ENCODE data around the gene DHRSX. TPM values are rescaled to one million over a fixed set of nuclear protein-coding genes. Genes with fewer than 3 reads are reported as not detected.
"Not testable (repeated sequence)": the region's sequence is repeated elsewhere in the genome, so short reads cannot be mapped to it uniquely, and the experiment has no call there.

Gene DHRSX
- total RNA-seq, 1 donor from 2014 or later, result 37.1 TPM

DNA sequence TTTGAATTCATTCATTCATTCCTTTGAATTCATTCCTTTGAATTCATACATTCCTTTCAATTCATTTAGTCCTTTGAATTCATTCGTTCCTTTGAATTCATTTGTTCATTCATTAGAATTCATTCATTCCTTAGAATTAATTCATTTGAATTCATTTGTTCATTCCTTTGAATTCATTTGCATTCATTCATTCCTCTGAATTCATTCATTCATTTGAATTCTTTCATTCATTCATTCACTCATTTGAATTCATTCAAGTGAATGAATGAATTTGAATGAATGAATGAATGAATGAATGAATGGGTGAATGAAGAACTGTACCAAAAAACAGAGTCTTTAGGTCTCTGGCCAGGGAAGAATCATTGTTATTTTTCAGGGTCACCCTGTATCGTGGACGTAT, 216.6 kb downstream of the DHRSX start:
- H3K27ac Mint-ChIP-seq (ENCODE audit: unreplicated experiment), result no peak overlapping the region
- no peaks in the 10 kb centered on the region for H3K4me1 Mint-ChIP-seq (ENCODE audit: low read depth, unreplicated experiment)
- H3K4me3 Mint-ChIP-seq (ENCODE audit: unreplicated experiment), result no peak overlapping the region
- peaks cover 45% of the 10 kb centered on the region for H3K36me3 Mint-ChIP-seq (ENCODE audit: unreplicated experiment)
- no peak for DNase-seq
- H3K9me3 Mint-ChIP-seq (ENCODE audit: unreplicated experiment), result peaks cover 12% of the 10 kb centered on the region
- TF ChIP-seq, protein P1, sequence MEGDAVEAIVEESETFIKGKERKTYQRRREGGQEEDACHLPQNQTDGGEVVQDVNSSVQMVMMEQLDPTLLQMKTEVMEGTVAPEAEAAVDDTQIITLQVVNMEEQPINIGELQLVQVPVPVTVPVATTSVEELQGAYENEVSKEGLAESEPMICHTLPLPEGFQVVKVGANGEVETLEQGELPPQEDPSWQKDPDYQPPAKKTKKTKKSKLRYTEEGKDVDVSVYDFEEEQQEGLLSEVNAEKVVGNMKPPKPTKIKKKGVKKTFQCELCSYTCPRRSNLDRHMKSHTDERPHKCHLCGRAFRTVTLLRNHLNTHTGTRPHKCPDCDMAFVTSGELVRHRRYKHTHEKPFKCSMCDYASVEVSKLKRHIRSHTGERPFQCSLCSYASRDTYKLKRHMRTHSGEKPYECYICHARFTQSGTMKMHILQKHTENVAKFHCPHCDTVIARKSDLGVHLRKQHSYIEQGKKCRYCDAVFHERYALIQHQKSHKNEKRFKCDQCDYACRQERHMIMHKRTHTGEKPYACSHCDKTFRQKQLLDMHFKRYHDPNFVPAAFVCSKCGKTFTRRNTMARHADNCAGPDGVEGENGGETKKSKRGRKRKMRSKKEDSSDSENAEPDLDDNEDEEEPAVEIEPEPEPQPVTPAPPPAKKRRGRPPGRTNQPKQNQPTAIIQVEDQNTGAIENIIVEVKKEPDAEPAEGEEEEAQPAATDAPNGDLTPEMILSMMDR (IDR thresholded peaks at IDR 0.05; ENCODE audit: partially characterized antibody, unreplicated experiment), result no peak
- peaks cover 4% of the 10 kb centered on the region for H3K27me3 Mint-ChIP-seq (ENCODE audit: unreplicated experiment)

DNA sequence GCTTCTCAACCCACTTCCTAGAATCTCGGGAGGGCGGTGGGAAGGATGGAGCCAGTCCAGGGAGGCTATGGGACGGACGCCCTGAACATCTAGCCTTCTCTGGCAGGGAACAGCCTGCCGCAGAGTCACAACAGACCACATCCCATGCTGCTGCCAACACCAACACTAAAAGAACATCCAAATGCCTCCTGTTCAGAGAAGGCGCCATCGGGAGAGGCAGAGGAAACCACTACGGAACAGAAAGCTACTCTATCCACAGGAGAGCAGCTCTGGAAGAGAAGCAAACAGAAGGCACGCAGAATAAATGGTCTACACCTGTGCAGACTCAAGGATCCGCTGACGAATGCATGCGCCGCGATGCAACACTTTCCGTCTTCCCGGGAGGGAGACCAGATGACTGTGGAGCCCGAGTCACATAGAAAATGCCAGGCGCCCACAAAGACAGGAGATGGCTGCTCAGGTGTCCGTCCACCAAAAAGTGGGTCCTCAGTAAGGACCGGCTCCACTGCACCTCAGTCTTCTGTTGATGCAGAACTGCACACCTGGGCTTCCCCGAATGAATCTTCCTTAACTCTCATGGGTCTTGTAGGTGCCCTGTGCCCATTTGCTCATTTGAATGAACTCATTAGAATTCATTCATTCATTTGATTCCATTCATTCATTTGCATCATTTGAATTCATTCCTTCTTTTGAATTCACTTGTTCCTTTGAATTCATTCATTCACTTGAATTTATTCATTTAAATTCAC, 217.5 kb downstream of the DHRSX start:
- no peak overlapping the region for H3K4me3 Mint-ChIP-seq (ENCODE audit: unreplicated experiment)
- H3K9me3 Mint-ChIP-seq (ENCODE audit: unreplicated experiment), result peaks cover 9% of the 10 kb centered on the region
- H3K27me3 Mint-ChIP-seq (ENCODE audit: unreplicated experiment), result peaks cover 4% of the 10 kb centered on the region
- TF ChIP-seq, protein P1 (IDR thresholded peaks at IDR 0.05; ENCODE audit: partially characterized antibody, unreplicated experiment), result no peak
- DNase-seq, result no peak
- no peak overlapping the region for H3K27ac Mint-ChIP-seq (ENCODE audit: unreplicated experiment)
- H3K36me3 Mint-ChIP-seq (ENCODE audit: unreplicated experiment), result peaks cover 45% of the 10 kb centered on the region
- no peaks in the 10 kb centered on the region for H3K4me1 Mint-ChIP-seq (ENCODE audit: low read depth, unreplicated experiment)

DNA sequence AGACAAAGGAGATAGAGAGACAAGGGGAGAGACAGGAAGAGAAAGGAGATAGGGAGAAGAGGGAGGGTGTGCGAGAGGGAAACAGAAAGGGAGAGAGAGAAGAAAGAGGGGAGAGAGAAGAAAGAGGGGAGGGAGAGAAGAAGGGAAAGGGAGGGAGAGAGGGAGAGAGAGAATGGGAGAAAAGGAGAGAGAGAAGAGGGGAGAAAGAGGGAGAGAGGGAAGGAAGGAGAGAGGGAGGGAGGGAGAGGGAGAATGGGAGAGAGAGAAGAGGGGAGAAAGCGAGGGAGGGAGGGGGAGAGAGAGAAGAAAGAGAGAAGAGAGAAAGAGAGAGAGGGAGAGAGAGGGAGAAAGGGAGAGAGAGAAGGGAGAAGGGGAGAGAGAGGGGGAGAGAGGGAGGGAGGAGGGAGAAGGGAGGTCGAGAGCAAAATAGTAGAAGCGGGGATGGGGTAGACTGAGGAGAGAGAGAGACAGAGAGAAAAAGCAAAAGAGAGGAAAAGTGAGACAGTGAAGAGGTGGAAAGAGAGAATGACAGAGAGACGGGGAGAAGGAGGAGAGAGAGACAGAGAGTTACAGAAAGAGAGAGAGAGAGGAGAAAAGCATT, 218.2 kb downstream of the DHRSX start:
- Mint-ChIP-seq H3K4me1 (ENCODE audit: low read depth, unreplicated experiment) (no peaks in the 10 kb centered on the region), H3K27me3 (ENCODE audit: unreplicated experiment) (peaks cover 4% of the 10 kb centered on the region), H3K9me3 (ENCODE audit: unreplicated experiment) (peaks cover 7% of the 10 kb centered on the region), H3K27ac (ENCODE audit: unreplicated experiment) (no peak overlapping the region), H3K36me3 (ENCODE audit: unreplicated experiment) (peaks cover 40% of the 10 kb centered on the region), H3K4me3 (ENCODE audit: unreplicated experiment) (no peak overlapping the region)
- TF ChIP-seq, protein P1 (IDR thresholded peaks at IDR 0.05; ENCODE audit: partially characterized antibody, unreplicated experiment), result no peak
- no peak for DNase-seq

DNA sequence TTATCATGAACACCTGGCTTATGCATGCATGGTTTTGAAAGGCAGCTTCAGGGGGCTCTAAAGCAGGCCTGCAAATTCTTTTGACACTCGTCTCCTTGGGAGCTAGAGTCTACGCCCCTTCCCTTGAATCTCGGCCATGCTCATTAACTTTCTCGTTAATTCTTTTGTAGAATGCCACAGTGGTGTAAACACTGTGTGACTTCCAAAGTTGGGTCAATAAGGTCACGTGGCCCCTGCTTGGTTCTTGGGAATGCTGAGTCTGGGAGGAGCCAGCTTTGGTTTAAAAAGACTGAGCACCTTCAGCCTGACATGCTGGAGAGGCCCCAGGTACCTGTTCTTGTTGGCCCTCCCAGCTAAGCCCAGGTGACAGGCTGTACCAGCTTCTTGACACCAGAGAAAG, 228.4 kb downstream of the DHRSX start:
- no peak for DNase-seq

DNA sequence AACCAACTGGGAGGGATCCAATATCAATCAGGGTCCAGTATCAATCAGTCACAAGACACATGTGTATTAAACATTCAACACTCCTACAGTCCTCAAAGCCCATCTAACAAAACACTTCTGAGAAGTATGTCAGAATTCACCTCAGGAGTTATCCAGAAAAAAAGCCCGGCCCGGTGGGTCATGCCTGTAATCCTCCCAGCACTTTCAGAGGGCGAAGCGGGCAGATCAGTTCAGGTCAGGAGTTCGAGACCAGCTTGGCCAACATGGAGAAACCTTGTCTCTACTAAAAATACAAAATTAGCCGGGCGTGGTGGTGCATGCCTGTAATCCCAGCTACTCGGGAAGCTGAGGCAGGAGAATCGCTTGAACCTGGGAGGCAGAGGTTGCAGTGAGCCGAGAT, 229.2 kb downstream of the DHRSX start:
- not testable (repeated sequence) for H3K9me3 Mint-ChIP-seq (ENCODE audit: unreplicated experiment); H3K36me3 Mint-ChIP-seq (ENCODE audit: unreplicated experiment); H3K27me3 Mint-ChIP-seq (ENCODE audit: unreplicated experiment); DNase-seq; H3K4me1 Mint-ChIP-seq (ENCODE audit: low read depth, unreplicated experiment); H3K4me3 Mint-ChIP-seq (ENCODE audit: unreplicated experiment); H3K27ac Mint-ChIP-seq (ENCODE audit: unreplicated experiment)

More for the DNA sequence above, 228.4 kb downstream of the DHRSX start:
- no peak overlapping the region for H3K27ac Mint-ChIP-seq (ENCODE audit: unreplicated experiment)
- H3K4me3 Mint-ChIP-seq (ENCODE audit: unreplicated experiment), result no peak overlapping the region
- peaks cover 4% of the 10 kb centered on the region for H3K27me3 Mint-ChIP-seq (ENCODE audit: unreplicated experiment)
- H3K9me3 Mint-ChIP-seq (ENCODE audit: unreplicated experiment), result peaks cover 2% of the 10 kb centered on the region
- peaks cover 4% of the 10 kb centered on the region for H3K36me3 Mint-ChIP-seq (ENCODE audit: unreplicated experiment)
- TF ChIP-seq, protein P1 (IDR thresholded peaks at IDR 0.05; ENCODE audit: partially characterized antibody, unreplicated experiment), result no peak
- no peaks in the 10 kb centered on the region for H3K4me1 Mint-ChIP-seq (ENCODE audit: low read depth, unreplicated experiment)

DNA sequence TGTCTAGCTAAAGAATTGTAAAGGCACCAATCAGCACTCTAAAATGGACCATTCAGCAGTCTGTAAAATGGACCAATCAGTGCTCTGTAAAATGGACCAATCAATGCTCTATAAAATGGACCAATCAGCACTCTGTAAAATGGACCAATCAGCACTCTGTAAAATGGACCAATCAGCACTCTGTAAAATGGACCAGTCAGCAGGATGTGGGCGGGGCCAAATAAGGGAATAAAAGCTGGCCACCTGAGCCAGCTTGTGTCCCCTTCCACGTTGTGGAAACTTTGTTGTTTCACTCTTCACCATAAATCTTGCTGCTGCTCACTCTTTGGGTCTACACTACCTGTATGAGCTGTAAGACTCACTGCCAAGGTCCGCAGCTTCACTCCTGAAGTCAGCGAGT, 230.0 kb downstream of the DHRSX start:
- H3K4me3 Mint-ChIP-seq (ENCODE audit: unreplicated experiment); H3K4me1 Mint-ChIP-seq (ENCODE audit: low read depth, unreplicated experiment); DNase-seq; H3K9me3 Mint-ChIP-seq (ENCODE audit: unreplicated experiment); H3K36me3 Mint-ChIP-seq (ENCODE audit: unreplicated experiment); H3K27me3 Mint-ChIP-seq (ENCODE audit: unreplicated experiment): not testable (repeated sequence)
- H3K27ac Mint-ChIP-seq (ENCODE audit: unreplicated experiment), result peak overlapping the region; percentile 69
